Measurements from ENCODE around the gene EPHA3.

DNA sequence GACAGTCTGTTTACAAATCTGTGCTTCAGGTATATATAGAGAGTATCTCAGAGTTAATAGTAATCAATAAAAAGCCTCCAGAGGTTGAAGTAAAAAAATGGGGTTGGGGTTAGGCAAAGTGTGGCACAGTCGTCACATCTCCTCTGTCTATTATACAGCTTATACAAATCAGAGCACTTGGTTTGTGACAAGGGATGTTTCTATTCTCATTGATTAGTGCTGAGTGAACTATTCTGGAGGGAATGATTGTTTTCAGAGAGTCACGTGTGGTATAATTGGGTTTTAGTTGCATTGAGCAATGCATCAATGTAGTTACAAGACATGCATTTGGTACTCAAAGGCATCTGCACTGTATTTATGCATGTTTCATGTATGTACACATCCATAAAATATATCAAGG, 172.9 kb downstream of the EPHA3 start:
- TF ChIP-seq, protein P1, sequence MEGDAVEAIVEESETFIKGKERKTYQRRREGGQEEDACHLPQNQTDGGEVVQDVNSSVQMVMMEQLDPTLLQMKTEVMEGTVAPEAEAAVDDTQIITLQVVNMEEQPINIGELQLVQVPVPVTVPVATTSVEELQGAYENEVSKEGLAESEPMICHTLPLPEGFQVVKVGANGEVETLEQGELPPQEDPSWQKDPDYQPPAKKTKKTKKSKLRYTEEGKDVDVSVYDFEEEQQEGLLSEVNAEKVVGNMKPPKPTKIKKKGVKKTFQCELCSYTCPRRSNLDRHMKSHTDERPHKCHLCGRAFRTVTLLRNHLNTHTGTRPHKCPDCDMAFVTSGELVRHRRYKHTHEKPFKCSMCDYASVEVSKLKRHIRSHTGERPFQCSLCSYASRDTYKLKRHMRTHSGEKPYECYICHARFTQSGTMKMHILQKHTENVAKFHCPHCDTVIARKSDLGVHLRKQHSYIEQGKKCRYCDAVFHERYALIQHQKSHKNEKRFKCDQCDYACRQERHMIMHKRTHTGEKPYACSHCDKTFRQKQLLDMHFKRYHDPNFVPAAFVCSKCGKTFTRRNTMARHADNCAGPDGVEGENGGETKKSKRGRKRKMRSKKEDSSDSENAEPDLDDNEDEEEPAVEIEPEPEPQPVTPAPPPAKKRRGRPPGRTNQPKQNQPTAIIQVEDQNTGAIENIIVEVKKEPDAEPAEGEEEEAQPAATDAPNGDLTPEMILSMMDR (conservative IDR thresholded peaks at IDR 0.05 in 1 of 2, IDR thresholded peaks at IDR 0.05 in 1 of 2; ENCODE audit: low read depth in 1 of 2, low read length in 2 of 2), result no peak
- TF ChIP-seq EZH2 (IDR thresholded peaks at IDR 0.05; ENCODE audit: low read length, missing control alignments), result no peak

All from fibroblast of lung (primary cell).